CD14-positive monocyte (primary cell): Measurements from ENCODE around the gene ALKBH4. TPM values are rescaled to one million over a fixed set of nuclear protein-coding genes. Genes with fewer than 3 reads are reported as not detected.
"Not testable (repeated sequence)": the region's sequence is repeated elsewhere in the genome, so short reads cannot be mapped to it uniquely, and the experiment has no call there.

Experiments used
- DNase-seq, 3 donors: peaks; one replicate each; pipeline ENCODE4 v3.0.0-alpha.2; 2011 to 2022
- H2AFZ ChIP-seq: 2 replicates; pipeline ENCODE4 v1.6.0; 2012; ENCODE audit warnings: mild to moderate bottlenecking, low read depth, low read length, inconsistent platforms; ENCODE audit not compliant: insufficient read depth, poor library complexity, severe bottlenecking
- H3K27ac ChIP-seq, 2 donors: 1 replicate in 1 of 2; 2 replicates in 1 of 2; pipeline ENCODE4 v1.5.1; 2012 to 2013; ENCODE audit warnings: low read length in 2 of 2, control low read depth in 1 of 2, inconsistent platforms in 1 of 2, low read depth in 1 of 2, mild to moderate bottlenecking in 1 of 2
- H3K27me3 ChIP-seq, 2 donors: one replicate each; pipeline versions ENCODE4 v1.6.0 to v1.6.1; 2011 to 2013; ENCODE audit warnings: low read length in 2 of 2; ENCODE audit not compliant: control insufficient read depth in 2 of 2, insufficient read depth in 2 of 2
- H3K36me3 ChIP-seq, 2 donors: replicated peaks in 1 of 2; 1 replicate in 1 of 2; 2 replicates in 1 of 2; pipeline versions ENCODE4 v1.5.1 to v1.6.1; 2012 to 2013; ENCODE audit warnings: low read length in 2 of 2, control low read depth in 1 of 2, inconsistent platforms in 1 of 2, mild to moderate bottlenecking in 1 of 2; ENCODE audit not compliant: insufficient read depth in 2 of 2, control insufficient read depth in 1 of 2
- H3K4me1 ChIP-seq, 2 donors: 1 replicate in 1 of 2; 2 replicates in 1 of 2; pipeline versions ENCODE4 v1.5.1 to v1.6.1; 2012 to 2013; ENCODE audit warnings: low read length in 2 of 2, control low read depth in 1 of 2, inconsistent platforms in 1 of 2, mild to moderate bottlenecking in 1 of 2, moderate library complexity in 1 of 2; ENCODE audit not compliant: insufficient read depth in 2 of 2, control insufficient read depth in 1 of 2
- H3K4me2 ChIP-seq: replicated peaks from 2 replicates; pipeline ENCODE3; 2012; ENCODE audit warnings: low read length, moderate library complexity, mild to moderate bottlenecking; ENCODE audit not compliant: poor library complexity, severe bottlenecking; ENCODE audit errors: extremely low read depth
- H3K4me3 ChIP-seq, 3 experiments: fragments of 200-600 bp in 1 of 3; sonication (generic) in 1 of 3; replicated peaks in 1 of 3; 1 replicate in 2 of 3; 2 replicates in 1 of 3; pipeline ENCODE4 v1.5.1; 2011 to 2013; ENCODE audit warnings: low read length in 3 of 3, mild to moderate bottlenecking in 3 of 3, control low read depth in 2 of 3, low read depth in 2 of 3, inconsistent platforms in 1 of 3, moderate library complexity in 1 of 3
- H3K79me2 ChIP-seq: 2 replicates; pipeline ENCODE4 v1.6.0; 2012; ENCODE audit warnings: mild to moderate bottlenecking, control low read depth, inconsistent platforms, low read length, moderate library complexity; ENCODE audit not compliant: insufficient read depth
- H3K9ac ChIP-seq: 2 replicates; pipeline ENCODE4 v1.6.0; 2017; ENCODE audit warnings: low read length, mild to moderate bottlenecking; ENCODE audit not compliant: insufficient read depth, poor library complexity, severe bottlenecking
- H3K9me3 ChIP-seq, 2 donors: replicated peaks in 1 of 2; 1 replicate in 1 of 2; 2 replicates in 1 of 2; pipeline versions ENCODE4 v1.5.1 to v1.6.1; 2012 to 2013; ENCODE audit warnings: low read length in 2 of 2, control low read depth in 1 of 2; ENCODE audit not compliant: control insufficient read depth in 1 of 2, insufficient read depth in 1 of 2
- H4K20me1 ChIP-seq: 2 replicates; pipeline ENCODE4 v1.6.0; 2012; ENCODE audit warnings: mild to moderate bottlenecking, low read length, control low read depth, moderate library complexity; ENCODE audit not compliant: insufficient read depth
- H3K27ac Mint-ChIP-seq, 7 donors: one replicate each; pipeline ENCODE4 v1.8.0; 2020; ENCODE audit warnings: mild to moderate bottlenecking in 7 of 7, mixed read lengths in 7 of 7, moderate library complexity in 6 of 7, inconsistent platforms in 2 of 7
- H3K27me3 Mint-ChIP-seq, 3 donors: one replicate each; pipeline ENCODE4 v1.8.0; 2021 to 2022; ENCODE audit warnings: low read depth in 3 of 3, mild to moderate bottlenecking in 3 of 3, mixed read lengths in 3 of 3, moderate library complexity in 3 of 3, inconsistent platforms in 1 of 3
- H3K36me3 Mint-ChIP-seq, 2 donors: one replicate each; pipeline ENCODE4 v1.8.0; 2020; ENCODE audit warnings: mixed read lengths in 2 of 2, inconsistent platforms in 1 of 2, mild to moderate bottlenecking in 1 of 2
- H3K4me1 Mint-ChIP-seq: one replicate; pipeline ENCODE4 v1.8.0; 2020; ENCODE audit warnings: mild to moderate bottlenecking, mixed read lengths
- H3K4me3 Mint-ChIP-seq, 2 donors: one replicate each; pipeline ENCODE4 v1.8.0; 2020; ENCODE audit warnings: mild to moderate bottlenecking in 2 of 2, mixed read lengths in 2 of 2, moderate library complexity in 1 of 2
- H3K9me3 Mint-ChIP-seq, 7 donors: one replicate each; pipeline ENCODE4 v1.8.0; 2020 to 2022; ENCODE audit warnings: mixed read lengths in 7 of 7, mild to moderate bottlenecking in 6 of 7, moderate library complexity in 6 of 7, inconsistent platforms in 2 of 7
- WGBS: methylation state at CpG from one replicate; pipeline ENCODE4 v1.1.5; 2013; ENCODE audit warnings: missing lambda C conversion rate; ENCODE audit not compliant: insufficient coverage; 5-methylcytosine and 5-hydroxymethylcytosine counted together
- intact Hi-C, 2 donors: fragments of 100-400 bp; cut with micrococcal nuclease; formaldehyde crosslinking; loops; one replicate each; pipeline versions ENCODE4 v1.15.0 to v1.15.1; 2023
- polyA minus RNA-seq: library from RNA; depleted of rRNA, polyadenylated mRNA; stranded (reverse); fragments of >200 nt; gene quantifications from 2 replicates; pipeline ENCODE4 v1.2.3, GENCODE V29; 2012
- polyA plus RNA-seq, 3 donors: library from polyadenylated mRNA; depleted of rRNA in 1 of 3; unstranded in 2 of 3; stranded (reverse) in 1 of 3; fragments of 300-500 nt in 2 of 3; fragments of >200 nt in 1 of 3; fragmentation: Illumina TruSeq in 2 of 3; gene quantifications; 1 replicate in 2 of 3; 2 replicates in 1 of 3; pipeline ENCODE4 v1.2.3, GENCODE V29; 2012 to 2021
- total RNA-seq, 12 experiments: library from RNA in 1 of 12; stranded (reverse) in 1 of 12; fragments of 120-200 nt in 1 of 12; gene quantifications; one replicate each; pipeline ENCODE4 v1.2.4 and lab custom pipeline; 2013 to 2026; ENCODE audit warnings: mixed read lengths in 6 of 12, inconsistent platforms in 1 of 12
- TF ChIP-seq, protein P1 (sequence below): fragments of 200-600 bp; IDR thresholded peaks from one replicate; pipeline ENCODE4 v1.8.0; 2022; ENCODE audit warnings: antibody characterized with exemption, mild to moderate bottlenecking

ALKBH4 gene, protein sequence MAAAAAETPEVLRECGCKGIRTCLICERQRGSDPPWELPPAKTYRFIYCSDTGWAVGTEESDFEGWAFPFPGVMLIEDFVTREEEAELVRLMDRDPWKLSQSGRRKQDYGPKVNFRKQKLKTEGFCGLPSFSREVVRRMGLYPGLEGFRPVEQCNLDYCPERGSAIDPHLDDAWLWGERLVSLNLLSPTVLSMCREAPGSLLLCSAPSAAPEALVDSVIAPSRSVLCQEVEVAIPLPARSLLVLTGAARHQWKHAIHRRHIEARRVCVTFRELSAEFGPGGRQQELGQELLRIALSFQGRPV
- total RNA-seq (2013): 11.1 TPM
- polyA plus RNA-seq: 10 to 100 TPM in 1 of 3 donors, 1 to 10 TPM in 2; 2.9 to 11.8 (median 9.7) TPM
- 10.9 and 13.7 TPM in 2 replicates for polyA minus RNA-seq
- total RNA-seq (lab: John Stamatoyannopoulos, UW): 0.34 to 5.5 (median 1.3) reads per million in 11 experiments

DNA sequence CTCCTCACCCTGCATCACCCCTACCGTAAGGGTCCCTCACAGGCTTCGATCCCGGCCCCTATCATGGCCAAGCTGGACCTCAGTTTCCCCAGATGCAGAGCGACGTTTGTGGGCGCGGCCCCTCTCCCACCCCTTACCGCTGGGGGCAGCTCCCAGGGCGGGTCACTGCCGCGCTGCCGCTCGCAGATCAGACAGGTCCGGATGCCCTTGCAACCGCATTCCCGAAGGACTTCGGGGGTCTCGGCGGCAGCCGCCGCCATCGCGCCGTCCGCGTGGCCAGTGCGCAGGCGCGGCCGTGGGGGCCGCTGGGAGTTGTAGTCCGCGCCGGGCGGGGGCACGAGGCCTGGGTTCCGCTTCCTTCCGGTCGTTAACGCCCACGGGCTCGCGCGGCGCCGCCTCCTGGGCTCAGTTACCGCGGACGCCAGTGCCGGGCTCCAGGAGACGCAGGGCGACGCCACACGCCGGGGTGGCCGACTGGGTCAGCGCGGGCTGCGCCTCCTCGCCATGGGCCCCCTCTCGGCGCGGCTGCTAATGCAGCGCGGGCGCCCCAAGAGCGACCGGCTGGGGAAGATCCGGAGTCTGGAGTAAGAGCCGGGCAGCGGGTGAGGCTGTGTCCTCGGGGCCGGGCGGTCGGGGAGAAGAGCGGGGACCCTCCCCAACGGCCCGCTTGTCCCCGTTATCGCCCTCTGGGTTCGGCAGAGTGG, at the start of gene ALKBH4, which contains the start of gene LRWD1:
Gene ALKBH4 (minus strand): TSS at position 287 of the 704 bp plus-strand sequence. CDS start 27 bp downstream, at position 260.
Gene LRWD1 (plus strand): TSS at position 408 of the 704 bp plus-strand sequence. CDS start 97 bp downstream, at position 505.
- peak within 1 kb of the TSS in 6 of 7 donors; percentile 72 to 92 (median 84) for H3K27ac Mint-ChIP-seq
- Histone ChIP-seq H2AFZ (peak within 1 kb of the TSS; percentile 100), H3K36me3 (no peaks in the 10 kb centered on the region), H3K4me1 (peaks cover 19 to 20% of the 10 kb centered on the region in 2 donors), H3K9ac (peak within 1 kb of the TSS; percentile 90), H3K79me2 (peaks cover 29% of the 10 kb centered on the region), H3K27ac (peak within 1 kb of the TSS; percentile 19 to 87), H4K20me1 (no peaks in the 10 kb centered on the region), H3K27me3 (no peaks in the 10 kb centered on the region), H3K4me3 (peak within 1 kb of the TSS; percentile 89 to 100 (median 99)), H3K9me3 (no peaks in the 10 kb centered on the region), H3K4me2 (peak within 1 kb of the TSS; percentile 91)
- intact Hi-C loops: loop anchor here in 1 of 2 donors (2.0 to 10.0 kb wide), 2 partner anchors 52 to 180 kb away; partner anchors contain the start of gene SH2B2
- H3K27me3 Mint-ChIP-seq: peaks cover 0 to 2% (median 0%) of the 10 kb centered on the region in 3 donors
- H3K4me3 Mint-ChIP-seq: peak within 1 kb of the TSS; percentile 93 to 95
- TF ChIP-seq, protein P1, sequence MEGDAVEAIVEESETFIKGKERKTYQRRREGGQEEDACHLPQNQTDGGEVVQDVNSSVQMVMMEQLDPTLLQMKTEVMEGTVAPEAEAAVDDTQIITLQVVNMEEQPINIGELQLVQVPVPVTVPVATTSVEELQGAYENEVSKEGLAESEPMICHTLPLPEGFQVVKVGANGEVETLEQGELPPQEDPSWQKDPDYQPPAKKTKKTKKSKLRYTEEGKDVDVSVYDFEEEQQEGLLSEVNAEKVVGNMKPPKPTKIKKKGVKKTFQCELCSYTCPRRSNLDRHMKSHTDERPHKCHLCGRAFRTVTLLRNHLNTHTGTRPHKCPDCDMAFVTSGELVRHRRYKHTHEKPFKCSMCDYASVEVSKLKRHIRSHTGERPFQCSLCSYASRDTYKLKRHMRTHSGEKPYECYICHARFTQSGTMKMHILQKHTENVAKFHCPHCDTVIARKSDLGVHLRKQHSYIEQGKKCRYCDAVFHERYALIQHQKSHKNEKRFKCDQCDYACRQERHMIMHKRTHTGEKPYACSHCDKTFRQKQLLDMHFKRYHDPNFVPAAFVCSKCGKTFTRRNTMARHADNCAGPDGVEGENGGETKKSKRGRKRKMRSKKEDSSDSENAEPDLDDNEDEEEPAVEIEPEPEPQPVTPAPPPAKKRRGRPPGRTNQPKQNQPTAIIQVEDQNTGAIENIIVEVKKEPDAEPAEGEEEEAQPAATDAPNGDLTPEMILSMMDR: peak; percentile 45
- under 1% methylated on average over 78 of the region's 81 CpGs for WGBS
- no peaks in the 10 kb centered on the region for H3K9me3 Mint-ChIP-seq
- peaks cover 2 to 11% of the 10 kb centered on the region in 2 donors for H3K36me3 Mint-ChIP-seq
- peak; percentile 95 for DNase-seq
- peaks cover 26% of the 10 kb centered on the region for H3K4me1 Mint-ChIP-seq

DNA sequence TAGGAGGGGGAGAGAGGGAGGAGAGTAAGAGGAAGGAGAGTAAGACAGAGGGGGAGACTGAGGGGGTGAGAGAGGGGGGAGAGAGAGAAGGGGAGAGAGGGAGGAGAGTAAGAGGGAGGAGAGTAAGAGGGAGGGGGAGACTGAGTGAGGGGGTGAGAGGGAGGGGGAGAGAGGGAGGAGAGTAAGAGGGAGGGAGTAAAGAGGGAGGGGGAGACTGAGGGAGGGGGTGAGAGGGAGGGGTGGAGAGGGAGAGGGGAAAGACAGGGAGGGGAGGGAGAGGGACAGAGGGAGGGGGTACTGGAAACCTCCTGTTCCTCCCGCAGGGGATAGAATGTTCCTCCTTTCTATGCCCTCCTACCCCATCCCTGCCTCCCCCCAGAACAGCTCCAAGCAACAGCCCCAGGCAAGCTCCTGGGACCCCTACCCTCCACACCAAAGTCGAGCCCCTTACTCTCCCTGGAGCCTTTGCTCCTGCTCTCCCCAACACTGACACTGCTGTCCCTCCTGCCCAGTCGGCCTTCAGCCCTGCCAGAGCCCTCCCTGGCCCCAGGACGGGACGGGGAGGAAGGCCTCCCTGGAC, 48.1 kb upstream of the ALKBH4 start:
- Histone ChIP-seq H3K4me3 (peak overlapping the region; percentile 8 to 71 (median 23)), H3K4me2 (peak overlapping the region; percentile 47), H3K27ac (peak overlapping the region; percentile 61 to 78), H2AFZ (peak overlapping the region; percentile 21), H3K9ac (peak overlapping the region; percentile 32)
- peak overlapping the region; percentile 73 to 90 (median 83) for H3K27ac Mint-ChIP-seq
- intact Hi-C loops, H3K9me3 ChIP-seq, H3K27me3 ChIP-seq, H3K36me3 ChIP-seq, H3K27me3 Mint-ChIP-seq, H3K4me1 Mint-ChIP-seq, H3K36me3 Mint-ChIP-seq, H3K9me3 Mint-ChIP-seq, H3K4me1 ChIP-seq, H3K79me2 ChIP-seq, H4K20me1 ChIP-seq: not testable (repeated sequence)
- DNase-seq: peak; percentile 2 to 46 (median 25)
- H3K4me3 Mint-ChIP-seq: peak overlapping the region; percentile 58 to 74
- 10% methylated on average over 2 of the region's 5 CpGs for WGBS

DNA sequence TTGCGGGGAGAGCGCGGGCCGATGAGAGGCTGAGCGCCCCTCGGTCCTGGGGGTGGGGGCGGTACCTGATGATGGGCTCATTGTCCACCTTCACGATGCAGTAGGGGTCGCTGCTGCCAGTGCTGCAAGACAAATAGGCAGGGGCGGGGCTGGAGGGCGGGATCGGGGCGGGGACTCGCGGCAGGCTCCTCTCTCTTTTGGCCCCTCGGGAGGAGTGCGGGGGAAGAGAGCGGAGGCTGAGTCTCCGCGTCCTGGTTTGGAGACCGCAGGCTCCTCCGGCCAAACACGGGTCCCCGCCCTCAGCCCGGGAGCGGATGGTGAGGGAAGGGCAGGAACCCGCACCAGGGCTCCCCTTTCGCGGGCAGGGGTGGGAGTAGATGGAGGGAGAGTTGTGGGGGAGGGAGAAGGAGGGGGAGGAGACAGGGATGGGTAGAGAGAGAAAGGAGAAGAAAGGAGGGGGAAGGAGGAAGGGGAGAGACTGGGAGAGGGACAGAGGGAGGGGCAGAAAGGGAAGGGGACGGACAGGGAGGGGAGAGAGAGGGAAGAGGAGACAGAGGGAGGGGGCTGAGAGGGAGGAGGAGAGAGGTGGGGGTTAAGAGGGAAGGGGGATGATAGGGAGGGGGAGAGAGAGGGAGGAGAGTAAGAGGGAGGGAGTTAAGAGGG, 47.3 kb upstream of the ALKBH4 start:
- H3K27ac ChIP-seq: peak overlapping the region in 1 of 2 donors; percentile 78
- H3K27me3 ChIP-seq, H3K36me3 ChIP-seq, H4K20me1 ChIP-seq, H3K27ac Mint-ChIP-seq, intact Hi-C loops, DNase-seq, H3K9me3 Mint-ChIP-seq, H3K9me3 ChIP-seq, H3K79me2 ChIP-seq, H2AFZ ChIP-seq, H3K4me3 Mint-ChIP-seq, H3K27me3 Mint-ChIP-seq, H3K36me3 Mint-ChIP-seq, H3K4me1 Mint-ChIP-seq: not testable (repeated sequence)
- WGBS: no CpG with 5 or more reads among the region's 30 CpGs
- peak overlapping the region; percentile 47 for H3K4me2 ChIP-seq
- H3K4me1 ChIP-seq: peaks cover 9 to 12% of the 10 kb centered on the region in 2 donors
- peak overlapping the region in 1 of 3 experiments; percentile 71 for H3K4me3 ChIP-seq
- H3K9ac ChIP-seq: peak overlapping the region; percentile 32
